IMR-90 (cell line): ENCODE data around the gene DMD. TPM values are rescaled to one million over a fixed set of nuclear protein-coding genes. Genes with fewer than 3 reads are reported as not detected.

Source experiments
- ATAC-seq: fragments of 200-7000 bp; cut with Tn5 transposase; 2 replicates; pipeline ENCODE4 v1.9.1; 2020; ENCODE audit warnings: low read depth, mild to moderate bottlenecking, moderate library complexity
- BruUV-seq: library from RNA; stranded (reverse); fragments of 400-500 nt; replicated peaks from 2 replicates; lab custom pipeline; 2021; lab: Mats Ljungman, UMichigan
- CTCF ChIA-PET: fragments of 300-600 bp; formaldehyde crosslinking; extraction: SDS; loops from one replicate; lab custom pipeline; 2021; ENCODE audit warnings: antibody characterized with exemption; lab: Yijun Ruan, JAX
- POLR2A ChIA-PET: fragments of 300-600 bp; sonication (Branson Sonifier 250); formaldehyde crosslinking; loops from one replicate; lab custom pipeline; 2022; ENCODE audit warnings: antibody characterized with exemption; ENCODE audit not compliant: unreplicated experiment; lab: Charles Lee
- DNase-seq: peaks from one replicate; pipeline ENCODE4 v3.0.0; 2013
- H2AFZ ChIP-seq: replicated peaks from 2 replicates; pipeline ENCODE3; 2013; ENCODE audit warnings: low read length, mild to moderate bottlenecking; ENCODE audit not compliant: poor library complexity
- H2AK5ac ChIP-seq: 2 replicates; pipeline ENCODE4 v1.6.1; 2013; ENCODE audit warnings: low read depth, low read length, inconsistent platforms
- H2AK9ac ChIP-seq: replicated peaks from 2 replicates; pipeline ENCODE3; 2013; ENCODE audit warnings: mild to moderate bottlenecking, low read depth, low read length, moderate library complexity; ENCODE audit not compliant: poor library complexity
- H2BK120ac ChIP-seq: 2 replicates; pipeline ENCODE4 v1.6.1; 2013; ENCODE audit warnings: low read depth, low read length, inconsistent platforms
- H2BK15ac ChIP-seq: 3 replicates; pipeline ENCODE4 v1.6.1; 2013; ENCODE audit warnings: low read depth, low read length, inconsistent platforms
- H2BK20ac ChIP-seq: 2 replicates; pipeline ENCODE4 v1.6.1; 2013; ENCODE audit warnings: low read depth, mild to moderate bottlenecking, inconsistent platforms, low read length, moderate library complexity
- H2BK5ac ChIP-seq: 2 replicates; pipeline ENCODE4 v1.6.1; 2013; ENCODE audit warnings: mild to moderate bottlenecking, low read depth, low read length, inconsistent platforms; ENCODE audit not compliant: poor library complexity, severe bottlenecking
- H3K14ac ChIP-seq: replicated peaks from 2 replicates; pipeline ENCODE4 v1.6.1; 2013; ENCODE audit warnings: low read depth, low read length, inconsistent platforms
- H3K18ac ChIP-seq: 2 replicates; pipeline ENCODE4 v1.6.1; 2013; ENCODE audit warnings: low read depth, low read length, control low read depth
- H3K23ac ChIP-seq: 2 replicates; pipeline ENCODE4 v1.6.1; 2013; ENCODE audit warnings: low read depth, low read length, inconsistent platforms
- H3K27ac ChIP-seq: 2 replicates; pipeline ENCODE4 v1.5.1; 2013; ENCODE audit warnings: mild to moderate bottlenecking, control low read depth, low read length; ENCODE audit not compliant: insufficient read depth
- H3K27me3 ChIP-seq: 2 replicates; pipeline ENCODE4 v1.6.1; 2013; ENCODE audit warnings: low read length; ENCODE audit not compliant: control insufficient read depth, insufficient read depth
- H3K36me3 ChIP-seq: 2 replicates; pipeline ENCODE4 v1.6.1; 2013; ENCODE audit warnings: low read length, mixed read lengths; ENCODE audit not compliant: control insufficient read depth, insufficient read depth
- H3K4ac ChIP-seq: 2 replicates; pipeline ENCODE4 v1.6.1; 2013; ENCODE audit warnings: low read depth, low read length, inconsistent platforms
- H3K4me1 ChIP-seq: 2 replicates; pipeline ENCODE4 v1.6.1; 2013; ENCODE audit warnings: low read length, mixed read lengths; ENCODE audit not compliant: control insufficient read depth, insufficient read depth
- H3K4me2 ChIP-seq: 2 replicates; pipeline ENCODE4 v1.6.1; 2013; ENCODE audit warnings: low read depth, mild to moderate bottlenecking, control low read depth, low read length, moderate library complexity
- H3K4me3 ChIP-seq: 2 replicates; pipeline ENCODE4 v1.5.1; 2013; ENCODE audit warnings: low read depth, mild to moderate bottlenecking, control low read depth, low read length, moderate library complexity; ENCODE audit not compliant: insufficient read depth
- H3K56ac ChIP-seq: 2 replicates; pipeline ENCODE4 v1.6.1; 2013; ENCODE audit warnings: low read length, inconsistent platforms; ENCODE audit not compliant: insufficient read depth; ENCODE audit errors: extremely low read depth
- H3K79me1 ChIP-seq, 2 experiments: 2 replicates each; pipeline ENCODE4 v1.6.1; 2013; ENCODE audit warnings: low read length in 2 of 2, inconsistent platforms in 1 of 2, low read depth in 1 of 2
- H3K9ac ChIP-seq: 2 replicates; pipeline ENCODE4 v1.6.1; 2013; ENCODE audit warnings: low read depth, low read length, control low read depth
- H3K9me1 ChIP-seq: 2 replicates; pipeline ENCODE4 v1.6.1; 2013; ENCODE audit warnings: low read length, inconsistent platforms; ENCODE audit not compliant: insufficient read depth
- H3K9me3 ChIP-seq: 2 replicates; pipeline ENCODE4 v1.6.1; 2013; ENCODE audit warnings: low read length; ENCODE audit not compliant: control insufficient read depth, insufficient read depth
- H4K20me1 ChIP-seq: 2 replicates; pipeline ENCODE4 v1.6.1; 2013; ENCODE audit warnings: low read length, inconsistent platforms; ENCODE audit not compliant: insufficient read depth
- H4K5ac ChIP-seq: 2 replicates; pipeline ENCODE4 v1.6.1; 2013; ENCODE audit warnings: mild to moderate bottlenecking, low read depth, low read length, control low read depth
- H4K8ac ChIP-seq, 2 experiments: 2 replicates each; pipeline ENCODE4 v1.6.1; 2013; ENCODE audit warnings: low read depth in 2 of 2, low read length in 2 of 2, control low read depth in 1 of 2, inconsistent platforms in 1 of 2
- H4K91ac ChIP-seq: 2 replicates; pipeline ENCODE4 v1.6.1; 2013; ENCODE audit warnings: low read depth, low read length, inconsistent platforms; ENCODE audit not compliant: insufficient read depth
- CEBPB ChIP-seq: IDR thresholded peaks from 2 replicates; pipeline ENCODE4 v1.6.1; 2012; ENCODE audit warnings: low read depth, low read length, improper control_type of control experiment
- NFE2L2 ChIP-seq: fragments of 150-350 bp; IDR thresholded peaks from 2 replicates; pipeline ENCODE4 v1.6.1; 2016; ENCODE audit warnings: low read depth, mild to moderate bottlenecking, low read length
- WGBS, 2 experiments: methylation state at CpG; one replicate each; pipeline versions ENCODE4 v1.1.5 to v1.1.7; 2013; ENCODE audit warnings: missing lambda C conversion rate in 2 of 2; ENCODE audit not compliant: insufficient read length in 1 of 2; ENCODE audit errors: extremely low coverage in 2 of 2; 5-methylcytosine and 5-hydroxymethylcytosine counted together
- dilution Hi-C: fragments of 300-500 bp; cut with HindIII; formaldehyde crosslinking; loops from one replicate; pipeline ENCODE4 v1.14.3; 2018; ENCODE audit warnings: low sequenced_read_pairs; ENCODE audit not compliant: unreplicated experiment
- in situ Hi-C: fragments of 300-500 bp; cut with MboI; formaldehyde crosslinking; loops from 3 replicates; pipeline ENCODE4 v1.14.3; 2019; ENCODE audit warnings: low sequenced_read_pairs, inconsistent platforms, mixed read lengths
- intact Hi-C: fragments of 100-400 bp; cut with micrococcal nuclease; formaldehyde crosslinking; loops from 2 replicates; pipeline ENCODE4 v1.10.0; 2022
- polyA plus RNA-seq, 3 experiments: library from polyadenylated mRNA; depleted of rRNA; stranded (reverse); fragments of >200 nt; gene quantifications; 2 replicates each; pipeline ENCODE4 v1.2.3, GENCODE V29; 2012; ENCODE audit warnings: low replicate concordance in 1 of 3
- total RNA-seq: library from RNA; depleted of rRNA; stranded (reverse); fragments of >200 nt; gene quantifications from 2 replicates; pipeline ENCODE4 v1.2.3, GENCODE V29; 2012

The DMD gene
- total and polyA plus RNA-seq, 2 of the 4 experiments (the other 2 are of a cell fraction) = 6.6 to 11.8 TPM

DNA sequence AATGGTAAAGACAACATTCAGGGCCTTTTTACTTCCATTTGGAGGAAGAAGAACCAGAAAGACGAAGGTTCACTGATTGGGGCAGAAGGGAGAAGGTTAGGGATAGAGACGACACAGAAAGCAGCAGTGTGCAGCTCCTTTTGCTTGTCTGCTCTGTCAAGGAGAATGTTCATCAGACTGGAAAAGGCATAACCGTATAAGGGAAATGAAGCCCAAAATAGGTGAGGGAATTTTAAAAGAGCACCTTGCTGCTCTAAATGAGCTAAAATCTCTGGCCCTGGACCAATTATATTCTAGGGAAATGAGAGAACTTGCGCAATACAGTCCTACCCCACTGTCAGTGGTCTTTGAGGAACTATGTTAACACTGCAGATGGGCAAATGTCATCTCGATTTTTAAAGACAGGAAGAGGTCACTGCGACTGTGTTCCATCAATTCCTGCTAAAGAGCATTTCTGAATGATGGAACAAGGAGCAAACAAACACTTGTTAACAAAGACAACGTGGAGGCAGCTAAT is 1229.7 kb downstream of the DMD start:
- H3K27me3 ChIP-seq = no peaks in the 10 kb centered on the region
- no peak for TF ChIP-seq NFE2L2
- peak; percentile 56 for TF ChIP-seq CEBPB
- H4K20me1 ChIP-seq = no peaks in the 10 kb centered on the region
- no peak for DNase-seq
- H4K91ac ChIP-seq = no peak overlapping the region
- ChIA-PET CTCF (no interaction called here), POLR2A (no interaction called here)
- no peak overlapping the region for H3K23ac ChIP-seq
- in situ Hi-C loops (no loop called here), intact Hi-C loops (no loop called here), dilution Hi-C loops (no loop called here)
- no peak for ATAC-seq
- H3K9me3 ChIP-seq = no peaks in the 10 kb centered on the region
- H2BK15ac ChIP-seq = no peak overlapping the region
- no TSS peak for BruUV-seq
- no peak overlapping the region for H3K18ac ChIP-seq
- H2BK5ac ChIP-seq = no peak overlapping the region
- H3K9me1 ChIP-seq = no peaks in the 10 kb centered on the region
- no peak overlapping the region for H3K56ac ChIP-seq
- H3K14ac ChIP-seq = no peak overlapping the region
- no peak overlapping the region for H3K4ac ChIP-seq
- H2AK9ac ChIP-seq = no peak overlapping the region
- no peak overlapping the region for H3K9ac ChIP-seq
- no peak overlapping the region for H2BK20ac ChIP-seq
- no peaks in the 10 kb centered on the region for H3K36me3 ChIP-seq
- no peak overlapping the region for H2AFZ ChIP-seq
- no peak overlapping the region for H2BK120ac ChIP-seq
- no peak overlapping the region for H3K27ac ChIP-seq
- no peak overlapping the region for H3K4me3 ChIP-seq
- no peak overlapping the region for H3K4me2 ChIP-seq
- no peaks in the 10 kb centered on the region for H3K79me1 ChIP-seq
- H2AK5ac ChIP-seq = no peak overlapping the region
- no peaks in the 10 kb centered on the region for H3K4me1 ChIP-seq
- H4K5ac ChIP-seq = no peak overlapping the region
- WGBS, 2 experiments = 33% methylated on average over 3 of the region's 7 CpGs; no CpG with 5 or more reads in 1 of the 2 experiments
- H4K8ac ChIP-seq = no peak overlapping the region
